WTC11 (cell line): Measurements from ENCODE around the gene ISM1.

Experiments used
- ATF1 ChIP-seq: sonication (generic); formaldehyde crosslinking; IDR thresholded peaks from 2 replicates; pipeline ENCODE4 v1.8.1; 2023; ENCODE audit warnings: mild to moderate bottlenecking, moderate library complexity, missing genetic modification reagents
- ESRRA ChIP-seq: sonication (generic); formaldehyde crosslinking; IDR thresholded peaks from 2 replicates; pipeline ENCODE4 v1.8.1; 2022; ENCODE audit warnings: mild to moderate bottlenecking, missing genetic modification reagents, borderline replicate concordance
- JUN ChIP-seq: sonication (generic); formaldehyde crosslinking; IDR thresholded peaks from 2 replicates; pipeline ENCODE4 v1.8.0; 2023; ENCODE audit warnings: mild to moderate bottlenecking, missing genetic modification reagents
- KAT7 ChIP-seq: sonication (generic); formaldehyde crosslinking; IDR thresholded peaks from 2 replicates; pipeline ENCODE4 v1.8.1; 2023; ENCODE audit warnings: missing genetic modification reagents, mild to moderate bottlenecking, borderline replicate concordance
- MYBL2 ChIP-seq: sonication (generic); formaldehyde crosslinking; IDR thresholded peaks from 2 replicates; pipeline ENCODE4 v1.8.1; 2023; ENCODE audit warnings: mild to moderate bottlenecking, moderate library complexity, missing genetic modification reagents
- NFYB ChIP-seq: sonication (generic); formaldehyde crosslinking; conservative IDR thresholded peaks from 2 replicates; pipeline ENCODE4 v1.8.0; 2022; ENCODE audit warnings: low read depth, missing genetic modification reagents
- NR2C2 ChIP-seq: sonication (generic); formaldehyde crosslinking; IDR thresholded peaks from 2 replicates; pipeline ENCODE4 v1.8.0; 2022; ENCODE audit warnings: mild to moderate bottlenecking, missing genetic modification reagents
- NR3C1 ChIP-seq: sonication (generic); formaldehyde crosslinking; conservative IDR thresholded peaks from 2 replicates; pipeline ENCODE4 v1.8.1; 2023; ENCODE audit warnings: low read depth, mild to moderate bottlenecking, missing genetic modification reagents
- TF ChIP-seq, protein P1 (sequence below): fragments of 200-600 bp; IDR thresholded peaks from 2 replicates; pipeline ENCODE4 v1.8.0; 2022; ENCODE audit warnings: antibody characterized with exemption
- TF ChIP-seq, protein P2 (sequence below): fragments of 250-450 bp; sonication (Bioruptor Pico); IDR thresholded peaks from 2 replicates; pipeline ENCODE4 v1.9.0; 2021; ENCODE audit warnings: mild to moderate bottlenecking
- TF ChIP-seq, protein P3 (sequence below): sonication (generic); formaldehyde crosslinking; IDR thresholded peaks from 2 replicates; pipeline ENCODE4 v1.8.0; 2022; ENCODE audit warnings: missing genetic modification reagents
- TF ChIP-seq, protein P4 (sequence below): sonication (generic); formaldehyde crosslinking; conservative IDR thresholded peaks from 2 replicates; pipeline ENCODE4 v1.8.1; 2022; ENCODE audit warnings: mild to moderate bottlenecking, missing genetic modification reagents
- TF ChIP-seq, protein P5 (sequence below): sonication (generic); formaldehyde crosslinking; IDR thresholded peaks from 2 replicates; pipeline ENCODE4 v1.8.1; 2022; ENCODE audit warnings: missing genetic modification reagents, borderline replicate concordance
- TF ChIP-seq, protein P6 (sequence below): sonication (generic); formaldehyde crosslinking; IDR thresholded peaks from 2 replicates; pipeline ENCODE4 v1.8.1; 2023; ENCODE audit warnings: mild to moderate bottlenecking, missing genetic modification reagents

DNA sequence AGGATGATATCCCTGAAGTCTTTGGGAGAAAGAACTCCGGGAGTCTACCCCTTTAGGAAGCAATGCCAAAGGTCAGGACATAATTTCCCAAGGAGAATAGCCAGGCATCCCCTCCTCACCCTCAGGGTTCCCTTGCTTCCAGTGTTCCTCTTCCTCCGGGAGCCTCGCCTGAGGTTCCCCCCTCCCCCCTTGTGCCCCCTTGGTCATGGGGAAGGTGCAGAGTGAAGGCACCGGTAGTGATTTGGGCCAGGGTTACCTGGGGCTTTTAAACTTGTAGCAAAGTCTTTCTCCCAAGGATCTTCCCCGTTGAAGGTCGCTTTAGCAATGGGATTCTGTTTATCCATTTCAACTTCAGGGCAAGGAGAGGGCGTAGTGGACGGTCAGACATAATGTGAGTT lies 1.2 kb downstream of the ISM1 start:
- no peak for TF ChIP-seq JUN (CRISPR knock-in tag)
- no peak for TF ChIP-seq KAT7 (CRISPR knock-in tag)
- no peak for TF ChIP-seq ESRRA (CRISPR knock-in tag)
- TF ChIP-seq, protein P1, sequence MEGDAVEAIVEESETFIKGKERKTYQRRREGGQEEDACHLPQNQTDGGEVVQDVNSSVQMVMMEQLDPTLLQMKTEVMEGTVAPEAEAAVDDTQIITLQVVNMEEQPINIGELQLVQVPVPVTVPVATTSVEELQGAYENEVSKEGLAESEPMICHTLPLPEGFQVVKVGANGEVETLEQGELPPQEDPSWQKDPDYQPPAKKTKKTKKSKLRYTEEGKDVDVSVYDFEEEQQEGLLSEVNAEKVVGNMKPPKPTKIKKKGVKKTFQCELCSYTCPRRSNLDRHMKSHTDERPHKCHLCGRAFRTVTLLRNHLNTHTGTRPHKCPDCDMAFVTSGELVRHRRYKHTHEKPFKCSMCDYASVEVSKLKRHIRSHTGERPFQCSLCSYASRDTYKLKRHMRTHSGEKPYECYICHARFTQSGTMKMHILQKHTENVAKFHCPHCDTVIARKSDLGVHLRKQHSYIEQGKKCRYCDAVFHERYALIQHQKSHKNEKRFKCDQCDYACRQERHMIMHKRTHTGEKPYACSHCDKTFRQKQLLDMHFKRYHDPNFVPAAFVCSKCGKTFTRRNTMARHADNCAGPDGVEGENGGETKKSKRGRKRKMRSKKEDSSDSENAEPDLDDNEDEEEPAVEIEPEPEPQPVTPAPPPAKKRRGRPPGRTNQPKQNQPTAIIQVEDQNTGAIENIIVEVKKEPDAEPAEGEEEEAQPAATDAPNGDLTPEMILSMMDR = no peak
- TF ChIP-seq NFYB = no peak
- no peak for TF ChIP-seq NR3C1 (CRISPR knock-in tag)
- TF ChIP-seq, protein P2, sequence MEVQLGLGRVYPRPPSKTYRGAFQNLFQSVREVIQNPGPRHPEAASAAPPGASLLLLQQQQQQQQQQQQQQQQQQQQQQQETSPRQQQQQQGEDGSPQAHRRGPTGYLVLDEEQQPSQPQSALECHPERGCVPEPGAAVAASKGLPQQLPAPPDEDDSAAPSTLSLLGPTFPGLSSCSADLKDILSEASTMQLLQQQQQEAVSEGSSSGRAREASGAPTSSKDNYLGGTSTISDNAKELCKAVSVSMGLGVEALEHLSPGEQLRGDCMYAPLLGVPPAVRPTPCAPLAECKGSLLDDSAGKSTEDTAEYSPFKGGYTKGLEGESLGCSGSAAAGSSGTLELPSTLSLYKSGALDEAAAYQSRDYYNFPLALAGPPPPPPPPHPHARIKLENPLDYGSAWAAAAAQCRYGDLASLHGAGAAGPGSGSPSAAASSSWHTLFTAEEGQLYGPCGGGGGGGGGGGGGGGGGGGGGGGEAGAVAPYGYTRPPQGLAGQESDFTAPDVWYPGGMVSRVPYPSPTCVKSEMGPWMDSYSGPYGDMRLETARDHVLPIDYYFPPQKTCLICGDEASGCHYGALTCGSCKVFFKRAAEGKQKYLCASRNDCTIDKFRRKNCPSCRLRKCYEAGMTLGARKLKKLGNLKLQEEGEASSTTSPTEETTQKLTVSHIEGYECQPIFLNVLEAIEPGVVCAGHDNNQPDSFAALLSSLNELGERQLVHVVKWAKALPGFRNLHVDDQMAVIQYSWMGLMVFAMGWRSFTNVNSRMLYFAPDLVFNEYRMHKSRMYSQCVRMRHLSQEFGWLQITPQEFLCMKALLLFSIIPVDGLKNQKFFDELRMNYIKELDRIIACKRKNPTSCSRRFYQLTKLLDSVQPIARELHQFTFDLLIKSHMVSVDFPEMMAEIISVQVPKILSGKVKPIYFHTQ = no peak
- TF ChIP-seq, protein P3, sequence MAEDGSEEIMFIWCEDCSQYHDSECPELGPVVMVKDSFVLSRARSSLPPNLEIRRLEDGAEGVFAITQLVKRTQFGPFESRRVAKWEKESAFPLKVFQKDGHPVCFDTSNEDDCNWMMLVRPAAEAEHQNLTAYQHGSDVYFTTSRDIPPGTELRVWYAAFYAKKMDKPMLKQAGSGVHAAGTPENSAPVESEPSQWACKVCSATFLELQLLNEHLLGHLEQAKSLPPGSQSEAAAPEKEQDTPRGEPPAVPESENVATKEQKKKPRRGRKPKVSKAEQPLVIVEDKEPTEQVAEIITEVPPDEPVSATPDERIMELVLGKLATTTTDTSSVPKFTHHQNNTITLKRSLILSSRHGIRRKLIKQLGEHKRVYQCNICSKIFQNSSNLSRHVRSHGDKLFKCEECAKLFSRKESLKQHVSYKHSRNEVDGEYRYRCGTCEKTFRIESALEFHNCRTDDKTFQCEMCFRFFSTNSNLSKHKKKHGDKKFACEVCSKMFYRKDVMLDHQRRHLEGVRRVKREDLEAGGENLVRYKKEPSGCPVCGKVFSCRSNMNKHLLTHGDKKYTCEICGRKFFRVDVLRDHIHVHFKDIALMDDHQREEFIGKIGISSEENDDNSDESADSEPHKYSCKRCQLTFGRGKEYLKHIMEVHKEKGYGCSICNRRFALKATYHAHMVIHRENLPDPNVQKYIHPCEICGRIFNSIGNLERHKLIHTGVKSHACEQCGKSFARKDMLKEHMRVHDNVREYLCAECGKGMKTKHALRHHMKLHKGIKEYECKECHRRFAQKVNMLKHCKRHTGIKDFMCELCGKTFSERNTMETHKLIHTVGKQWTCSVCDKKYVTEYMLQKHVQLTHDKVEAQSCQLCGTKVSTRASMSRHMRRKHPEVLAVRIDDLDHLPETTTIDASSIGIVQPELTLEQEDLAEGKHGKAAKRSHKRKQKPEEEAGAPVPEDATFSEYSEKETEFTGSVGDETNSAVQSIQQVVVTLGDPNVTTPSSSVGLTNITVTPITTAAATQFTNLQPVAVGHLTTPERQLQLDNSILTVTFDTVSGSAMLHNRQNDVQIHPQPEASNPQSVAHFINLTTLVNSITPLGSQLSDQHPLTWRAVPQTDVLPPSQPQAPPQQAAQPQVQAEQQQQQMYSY (CRISPR knock-in tag) = no peak
- TF ChIP-seq, protein P4, sequence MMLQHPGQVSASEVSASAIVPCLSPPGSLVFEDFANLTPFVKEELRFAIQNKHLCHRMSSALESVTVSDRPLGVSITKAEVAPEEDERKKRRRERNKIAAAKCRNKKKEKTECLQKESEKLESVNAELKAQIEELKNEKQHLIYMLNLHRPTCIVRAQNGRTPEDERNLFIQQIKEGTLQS (CRISPR knock-in tag) = no peak
- TF ChIP-seq MYBL2 (CRISPR knock-in tag) = no peak
- no peak for TF ChIP-seq NR2C2
- TF ChIP-seq, protein P5, sequence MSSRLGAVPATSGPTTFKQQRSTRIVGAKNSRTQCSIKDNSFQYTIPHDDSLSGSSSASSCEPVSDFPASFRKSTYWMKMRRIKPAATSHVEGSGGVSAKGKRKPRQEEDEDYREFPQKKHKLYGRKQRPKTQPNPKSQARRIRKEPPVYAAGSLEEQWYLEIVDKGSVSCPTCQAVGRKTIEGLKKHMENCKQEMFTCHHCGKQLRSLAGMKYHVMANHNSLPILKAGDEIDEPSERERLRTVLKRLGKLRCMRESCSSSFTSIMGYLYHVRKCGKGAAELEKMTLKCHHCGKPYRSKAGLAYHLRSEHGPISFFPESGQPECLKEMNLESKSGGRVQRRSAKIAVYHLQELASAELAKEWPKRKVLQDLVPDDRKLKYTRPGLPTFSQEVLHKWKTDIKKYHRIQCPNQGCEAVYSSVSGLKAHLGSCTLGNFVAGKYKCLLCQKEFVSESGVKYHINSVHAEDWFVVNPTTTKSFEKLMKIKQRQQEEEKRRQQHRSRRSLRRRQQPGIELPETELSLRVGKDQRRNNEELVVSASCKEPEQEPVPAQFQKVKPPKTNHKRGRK (CRISPR knock-in tag) = no peak
- TF ChIP-seq, protein P6, sequence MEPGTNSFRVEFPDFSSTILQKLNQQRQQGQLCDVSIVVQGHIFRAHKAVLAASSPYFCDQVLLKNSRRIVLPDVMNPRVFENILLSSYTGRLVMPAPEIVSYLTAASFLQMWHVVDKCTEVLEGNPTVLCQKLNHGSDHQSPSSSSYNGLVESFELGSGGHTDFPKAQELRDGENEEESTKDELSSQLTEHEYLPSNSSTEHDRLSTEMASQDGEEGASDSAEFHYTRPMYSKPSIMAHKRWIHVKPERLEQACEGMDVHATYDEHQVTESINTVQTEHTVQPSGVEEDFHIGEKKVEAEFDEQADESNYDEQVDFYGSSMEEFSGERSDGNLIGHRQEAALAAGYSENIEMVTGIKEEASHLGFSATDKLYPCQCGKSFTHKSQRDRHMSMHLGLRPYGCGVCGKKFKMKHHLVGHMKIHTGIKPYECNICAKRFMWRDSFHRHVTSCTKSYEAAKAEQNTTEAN = no peak
- TF ChIP-seq ATF1 = no peak
